H1 (cell line): Measurements from ENCODE around the gene UBIAD1. TPM values are rescaled to one million over a fixed set of nuclear protein-coding genes. Genes with fewer than 3 reads are reported as not detected.

Experiments
- polyA plus RNA-seq, 7 experiments: library from polyadenylated mRNA; depleted of rRNA in 3 of 7; stranded (reverse) in 5 of 7; unstranded in 2 of 7; fragments of >200 nt in 5 of 7; fragments of 200-250 nt in 2 of 7; gene quantifications; 1 replicate in 5 of 7; 2 replicates in 1 of 7; 4 replicates in 1 of 7; pipeline versions ENCODE4 v1.2.1 to v1.2.3, GENCODE V29; 2011 to 2013; ENCODE audit warnings: missing spikeins in 2 of 7, mixed read lengths in 2 of 7
- total RNA-seq: library from RNA; stranded (reverse); fragmentation: NEBNext Ultra II Directional; extraction: Animal tissue kit (Norgen Biotek cat#: 25700); gene quantifications from 2 replicates; pipeline ENCODE4 v1.2.1, GENCODE V29; 2021
- TF ChIP-seq, protein P1 (sequence below): fragments of 300-600 bp; sonication (generic); IDR thresholded peaks from 2 replicates; pipeline ENCODE4 v1.7.1; 2012; ENCODE audit warnings: low read length, moderate library complexity, mild to moderate bottlenecking, inconsistent platforms; ENCODE audit not compliant: insufficient replicate concordance

The UBIAD1 gene
- total and polyA plus RNA-seq, 2 of the 8 experiments (the other 6 are each of a cell fraction or from before 2014, with no cell fraction given): 23.4 to 26.6 TPM

DNA sequence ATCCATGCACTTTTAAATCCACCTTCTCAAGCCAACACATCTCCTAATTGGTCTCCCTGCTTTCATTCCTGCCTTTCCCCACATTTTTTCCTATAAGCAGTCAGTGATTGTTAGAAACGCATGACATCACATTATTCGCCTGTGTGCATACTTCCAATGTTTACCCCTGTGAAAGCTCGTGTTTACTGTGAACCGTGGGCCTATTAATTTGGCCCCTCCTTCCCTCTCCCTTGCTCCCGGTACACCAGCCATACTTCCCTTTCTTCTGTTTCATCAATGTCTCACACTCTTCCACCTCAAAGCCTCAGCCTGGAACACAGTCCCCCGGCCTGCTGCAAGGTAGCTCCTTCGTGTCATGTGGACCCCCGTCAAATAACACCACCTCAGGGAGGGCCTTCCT lies 19.8 kb upstream of the UBIAD1 start (continued):
- TF ChIP-seq, protein P1, sequence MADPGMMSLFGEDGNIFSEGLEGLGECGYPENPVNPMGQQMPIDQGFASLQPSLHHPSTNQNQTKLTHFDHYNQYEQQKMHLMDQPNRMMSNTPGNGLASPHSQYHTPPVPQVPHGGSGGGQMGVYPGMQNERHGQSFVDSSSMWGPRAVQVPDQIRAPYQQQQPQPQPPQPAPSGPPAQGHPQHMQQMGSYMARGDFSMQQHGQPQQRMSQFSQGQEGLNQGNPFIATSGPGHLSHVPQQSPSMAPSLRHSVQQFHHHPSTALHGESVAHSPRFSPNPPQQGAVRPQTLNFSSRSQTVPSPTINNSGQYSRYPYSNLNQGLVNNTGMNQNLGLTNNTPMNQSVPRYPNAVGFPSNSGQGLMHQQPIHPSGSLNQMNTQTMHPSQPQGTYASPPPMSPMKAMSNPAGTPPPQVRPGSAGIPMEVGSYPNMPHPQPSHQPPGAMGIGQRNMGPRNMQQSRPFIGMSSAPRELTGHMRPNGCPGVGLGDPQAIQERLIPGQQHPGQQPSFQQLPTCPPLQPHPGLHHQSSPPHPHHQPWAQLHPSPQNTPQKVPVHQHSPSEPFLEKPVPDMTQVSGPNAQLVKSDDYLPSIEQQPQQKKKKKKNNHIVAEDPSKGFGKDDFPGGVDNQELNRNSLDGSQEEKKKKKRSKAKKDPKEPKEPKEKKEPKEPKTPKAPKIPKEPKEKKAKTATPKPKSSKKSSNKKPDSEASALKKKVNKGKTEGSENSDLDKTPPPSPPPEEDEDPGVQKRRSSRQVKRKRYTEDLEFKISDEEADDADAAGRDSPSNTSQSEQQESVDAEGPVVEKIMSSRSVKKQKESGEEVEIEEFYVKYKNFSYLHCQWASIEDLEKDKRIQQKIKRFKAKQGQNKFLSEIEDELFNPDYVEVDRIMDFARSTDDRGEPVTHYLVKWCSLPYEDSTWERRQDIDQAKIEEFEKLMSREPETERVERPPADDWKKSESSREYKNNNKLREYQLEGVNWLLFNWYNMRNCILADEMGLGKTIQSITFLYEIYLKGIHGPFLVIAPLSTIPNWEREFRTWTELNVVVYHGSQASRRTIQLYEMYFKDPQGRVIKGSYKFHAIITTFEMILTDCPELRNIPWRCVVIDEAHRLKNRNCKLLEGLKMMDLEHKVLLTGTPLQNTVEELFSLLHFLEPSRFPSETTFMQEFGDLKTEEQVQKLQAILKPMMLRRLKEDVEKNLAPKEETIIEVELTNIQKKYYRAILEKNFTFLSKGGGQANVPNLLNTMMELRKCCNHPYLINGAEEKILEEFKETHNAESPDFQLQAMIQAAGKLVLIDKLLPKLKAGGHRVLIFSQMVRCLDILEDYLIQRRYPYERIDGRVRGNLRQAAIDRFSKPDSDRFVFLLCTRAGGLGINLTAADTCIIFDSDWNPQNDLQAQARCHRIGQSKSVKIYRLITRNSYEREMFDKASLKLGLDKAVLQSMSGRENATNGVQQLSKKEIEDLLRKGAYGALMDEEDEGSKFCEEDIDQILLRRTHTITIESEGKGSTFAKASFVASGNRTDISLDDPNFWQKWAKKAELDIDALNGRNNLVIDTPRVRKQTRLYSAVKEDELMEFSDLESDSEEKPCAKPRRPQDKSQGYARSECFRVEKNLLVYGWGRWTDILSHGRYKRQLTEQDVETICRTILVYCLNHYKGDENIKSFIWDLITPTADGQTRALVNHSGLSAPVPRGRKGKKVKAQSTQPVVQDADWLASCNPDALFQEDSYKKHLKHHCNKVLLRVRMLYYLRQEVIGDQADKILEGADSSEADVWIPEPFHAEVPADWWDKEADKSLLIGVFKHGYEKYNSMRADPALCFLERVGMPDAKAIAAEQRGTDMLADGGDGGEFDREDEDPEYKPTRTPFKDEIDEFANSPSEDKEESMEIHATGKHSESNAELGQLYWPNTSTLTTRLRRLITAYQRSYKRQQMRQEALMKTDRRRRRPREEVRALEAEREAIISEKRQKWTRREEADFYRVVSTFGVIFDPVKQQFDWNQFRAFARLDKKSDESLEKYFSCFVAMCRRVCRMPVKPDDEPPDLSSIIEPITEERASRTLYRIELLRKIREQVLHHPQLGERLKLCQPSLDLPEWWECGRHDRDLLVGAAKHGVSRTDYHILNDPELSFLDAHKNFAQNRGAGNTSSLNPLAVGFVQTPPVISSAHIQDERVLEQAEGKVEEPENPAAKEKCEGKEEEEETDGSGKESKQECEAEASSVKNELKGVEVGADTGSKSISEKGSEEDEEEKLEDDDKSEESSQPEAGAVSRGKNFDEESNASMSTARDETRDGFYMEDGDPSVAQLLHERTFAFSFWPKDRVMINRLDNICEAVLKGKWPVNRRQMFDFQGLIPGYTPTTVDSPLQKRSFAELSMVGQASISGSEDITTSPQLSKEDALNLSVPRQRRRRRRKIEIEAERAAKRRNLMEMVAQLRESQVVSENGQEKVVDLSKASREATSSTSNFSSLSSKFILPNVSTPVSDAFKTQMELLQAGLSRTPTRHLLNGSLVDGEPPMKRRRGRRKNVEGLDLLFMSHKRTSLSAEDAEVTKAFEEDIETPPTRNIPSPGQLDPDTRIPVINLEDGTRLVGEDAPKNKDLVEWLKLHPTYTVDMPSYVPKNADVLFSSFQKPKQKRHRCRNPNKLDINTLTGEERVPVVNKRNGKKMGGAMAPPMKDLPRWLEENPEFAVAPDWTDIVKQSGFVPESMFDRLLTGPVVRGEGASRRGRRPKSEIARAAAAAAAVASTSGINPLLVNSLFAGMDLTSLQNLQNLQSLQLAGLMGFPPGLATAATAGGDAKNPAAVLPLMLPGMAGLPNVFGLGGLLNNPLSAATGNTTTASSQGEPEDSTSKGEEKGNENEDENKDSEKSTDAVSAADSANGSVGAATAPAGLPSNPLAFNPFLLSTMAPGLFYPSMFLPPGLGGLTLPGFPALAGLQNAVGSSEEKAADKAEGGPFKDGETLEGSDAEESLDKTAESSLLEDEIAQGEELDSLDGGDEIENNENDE: no peak
